Dermis lymphatic vessel endothelial cell (primary cell): ENCODE measurements around the gene USP47. TPM values are rescaled to one million over a fixed set of nuclear protein-coding genes. Genes with fewer than 3 reads are reported as not detected.

Experiments used
- total RNA-seq: library from RNA; depleted of rRNA; stranded (reverse); fragments of >200 nt; gene quantifications from 2 replicates; pipeline ENCODE4 v1.2.1, GENCODE V29; 2014

USP47 gene, protein sequence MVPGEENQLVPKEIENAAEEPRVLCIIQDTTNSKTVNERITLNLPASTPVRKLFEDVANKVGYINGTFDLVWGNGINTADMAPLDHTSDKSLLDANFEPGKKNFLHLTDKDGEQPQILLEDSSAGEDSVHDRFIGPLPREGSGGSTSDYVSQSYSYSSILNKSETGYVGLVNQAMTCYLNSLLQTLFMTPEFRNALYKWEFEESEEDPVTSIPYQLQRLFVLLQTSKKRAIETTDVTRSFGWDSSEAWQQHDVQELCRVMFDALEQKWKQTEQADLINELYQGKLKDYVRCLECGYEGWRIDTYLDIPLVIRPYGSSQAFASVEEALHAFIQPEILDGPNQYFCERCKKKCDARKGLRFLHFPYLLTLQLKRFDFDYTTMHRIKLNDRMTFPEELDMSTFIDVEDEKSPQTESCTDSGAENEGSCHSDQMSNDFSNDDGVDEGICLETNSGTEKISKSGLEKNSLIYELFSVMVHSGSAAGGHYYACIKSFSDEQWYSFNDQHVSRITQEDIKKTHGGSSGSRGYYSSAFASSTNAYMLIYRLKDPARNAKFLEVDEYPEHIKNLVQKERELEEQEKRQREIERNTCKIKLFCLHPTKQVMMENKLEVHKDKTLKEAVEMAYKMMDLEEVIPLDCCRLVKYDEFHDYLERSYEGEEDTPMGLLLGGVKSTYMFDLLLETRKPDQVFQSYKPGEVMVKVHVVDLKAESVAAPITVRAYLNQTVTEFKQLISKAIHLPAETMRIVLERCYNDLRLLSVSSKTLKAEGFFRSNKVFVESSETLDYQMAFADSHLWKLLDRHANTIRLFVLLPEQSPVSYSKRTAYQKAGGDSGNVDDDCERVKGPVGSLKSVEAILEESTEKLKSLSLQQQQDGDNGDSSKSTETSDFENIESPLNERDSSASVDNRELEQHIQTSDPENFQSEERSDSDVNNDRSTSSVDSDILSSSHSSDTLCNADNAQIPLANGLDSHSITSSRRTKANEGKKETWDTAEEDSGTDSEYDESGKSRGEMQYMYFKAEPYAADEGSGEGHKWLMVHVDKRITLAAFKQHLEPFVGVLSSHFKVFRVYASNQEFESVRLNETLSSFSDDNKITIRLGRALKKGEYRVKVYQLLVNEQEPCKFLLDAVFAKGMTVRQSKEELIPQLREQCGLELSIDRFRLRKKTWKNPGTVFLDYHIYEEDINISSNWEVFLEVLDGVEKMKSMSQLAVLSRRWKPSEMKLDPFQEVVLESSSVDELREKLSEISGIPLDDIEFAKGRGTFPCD (N-terminal part only)
- 64.3 and 81.1 TPM in 2 replicates for total RNA-seq

DNA sequence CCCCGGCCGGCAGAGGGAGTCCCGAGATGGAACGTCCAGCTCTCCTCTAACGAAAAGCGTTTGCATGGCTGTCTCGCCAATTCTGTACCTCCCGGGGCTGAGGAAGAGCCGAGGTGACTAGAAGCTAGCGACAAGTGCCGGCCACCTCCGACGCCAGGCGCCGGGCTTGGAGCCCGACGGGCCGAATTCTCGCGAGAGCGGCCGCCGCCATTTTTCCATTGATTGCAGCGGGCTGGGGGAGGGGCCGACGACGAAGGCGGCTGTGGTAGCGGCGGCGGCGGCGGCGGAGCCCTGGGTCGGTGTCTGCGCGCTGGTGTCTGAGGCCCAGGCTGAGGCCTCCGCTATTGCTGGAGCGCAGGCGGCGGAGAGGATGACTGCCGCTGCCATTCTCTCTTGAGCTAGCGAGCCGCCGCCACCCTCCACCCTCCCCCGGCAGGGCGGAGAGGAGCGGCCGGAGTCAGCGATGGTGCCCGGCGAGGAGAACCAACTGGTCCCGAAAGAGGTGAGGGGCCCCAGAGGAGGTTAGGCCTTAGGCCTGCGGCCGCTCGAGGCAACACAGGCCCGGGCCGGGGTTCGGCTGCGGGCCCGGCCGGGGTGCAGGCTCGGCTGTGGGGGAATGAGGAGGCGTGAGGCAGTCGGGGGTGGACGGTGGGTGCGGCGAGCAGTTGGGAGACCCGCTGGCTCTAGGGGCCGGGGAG, at the start of gene USP47:
TSS of gene USP47 (plus strand) at position 250 of the 698 bp plus-strand sequence. CDS start at position 464, 214 bp downstream.

DNA sequence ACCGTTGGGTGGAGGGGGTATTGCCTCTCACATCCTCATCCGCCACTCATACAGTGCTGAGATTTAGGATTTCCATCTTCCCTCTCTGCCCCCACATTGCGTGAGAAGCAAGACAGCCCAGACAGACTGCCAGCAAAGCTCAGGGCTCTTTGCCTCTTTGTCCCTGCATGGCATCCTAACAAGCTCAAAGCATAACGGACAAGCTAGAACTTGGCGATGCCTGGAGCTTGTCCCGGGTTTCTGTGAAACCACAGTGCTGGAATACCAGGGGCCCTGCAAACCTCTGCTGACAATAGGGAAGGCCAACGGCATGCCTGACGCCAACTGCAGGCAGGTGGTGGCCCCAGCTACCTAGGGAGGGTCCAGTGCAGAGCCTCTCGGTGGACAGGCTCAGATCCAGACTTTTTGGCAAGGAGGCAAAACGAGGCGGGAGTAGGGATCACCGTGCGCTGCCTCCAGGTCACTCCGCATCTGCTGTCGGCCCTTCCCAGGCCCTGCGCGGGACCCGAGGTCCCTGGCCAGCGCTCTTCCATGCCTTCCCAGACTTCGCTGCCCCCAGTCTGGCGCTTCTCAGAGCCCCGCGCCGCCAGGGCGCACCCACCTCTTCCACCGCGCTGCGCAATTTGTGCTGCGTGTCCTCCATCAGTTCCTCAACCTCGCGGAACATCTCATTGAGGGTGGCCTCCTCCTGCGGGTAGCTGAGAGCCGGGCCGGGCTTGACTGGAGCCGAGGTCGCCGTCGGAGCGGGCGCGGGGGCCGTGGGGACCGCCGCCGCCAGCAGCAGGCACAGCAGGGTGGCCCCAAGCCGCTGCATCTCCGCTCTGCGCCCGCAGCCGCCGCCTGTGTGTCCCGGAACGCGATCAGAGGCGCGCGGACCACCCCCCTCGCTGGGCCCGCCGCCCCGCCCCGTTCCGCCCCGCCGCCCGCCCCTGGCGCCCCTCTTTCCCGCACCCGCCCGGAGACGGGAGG, 166.3 kb downstream of the USP47 start, which contains the start of gene DKK3:
TSS of gene DKK3 (minus strand) at position 858 of the 969 bp plus-strand sequence. CDS start at position 814, 44 bp downstream.

Other genes with a start within 250 kb of the USP47 start
- 196 and 210 TPM in 2 replicates for gene GALNT18, start 220.0 kb upstream of the USP47 start, total RNA-seq
- gene DKK3, start 166.7 kb downstream of the USP47 start, total RNA-seq: 305 and 346 TPM in 2 replicates